Measurements from ENCODE around the gene RCAN3.

RCAN3 gene

GRCh38 chr1:24470592-24470991 lies 32.0 kb upstream of the RCAN3 start:
- no peak for TF ChIP-seq RAD21 (IDR thresholded peaks at IDR 0.05; ENCODE audit: low read depth)
- no peak for TF ChIP-seq USF1 (IDR thresholded peaks at IDR 0.05)
- no peak for TF ChIP-seq TEAD4 (IDR thresholded peaks at IDR 0.05)
- no peak for TF ChIP-seq TCF12 (IDR thresholded peaks at IDR 0.05; ENCODE audit: low read depth)
- TF ChIP-seq EP300 (IDR thresholded peaks at IDR 0.05; ENCODE audit: borderline replicate concordance) = no peak
- TF ChIP-seq CEBPB (IDR thresholded peaks at IDR 0.05) = no peak
- no peak for TF ChIP-seq NFIC (IDR thresholded peaks at IDR 0.05)
- no peak for TF ChIP-seq TAF1 (IDR thresholded peaks at IDR 0.05; ENCODE audit: low read depth)
- no peak for TF ChIP-seq REST (IDR thresholded peaks at IDR 0.05; ENCODE audit: low read depth)
- no peak for TF ChIP-seq ZBTB7A (IDR thresholded peaks at IDR 0.05; ENCODE audit: low read depth)
- no peak for TF ChIP-seq MAX (IDR thresholded peaks at IDR 0.05)
- TF ChIP-seq CREB1 (IDR thresholded peaks at IDR 0.05; ENCODE audit: low read depth) = no peak
- TF ChIP-seq FOXM1 (IDR thresholded peaks at IDR 0.05; ENCODE audit: borderline replicate concordance, low read depth) = no peak
- TF ChIP-seq YY1 (IDR thresholded peaks at IDR 0.05; ENCODE audit: low read depth) = no peak
- no peak for TF ChIP-seq EGR1 (IDR thresholded peaks at IDR 0.05)

DNA sequence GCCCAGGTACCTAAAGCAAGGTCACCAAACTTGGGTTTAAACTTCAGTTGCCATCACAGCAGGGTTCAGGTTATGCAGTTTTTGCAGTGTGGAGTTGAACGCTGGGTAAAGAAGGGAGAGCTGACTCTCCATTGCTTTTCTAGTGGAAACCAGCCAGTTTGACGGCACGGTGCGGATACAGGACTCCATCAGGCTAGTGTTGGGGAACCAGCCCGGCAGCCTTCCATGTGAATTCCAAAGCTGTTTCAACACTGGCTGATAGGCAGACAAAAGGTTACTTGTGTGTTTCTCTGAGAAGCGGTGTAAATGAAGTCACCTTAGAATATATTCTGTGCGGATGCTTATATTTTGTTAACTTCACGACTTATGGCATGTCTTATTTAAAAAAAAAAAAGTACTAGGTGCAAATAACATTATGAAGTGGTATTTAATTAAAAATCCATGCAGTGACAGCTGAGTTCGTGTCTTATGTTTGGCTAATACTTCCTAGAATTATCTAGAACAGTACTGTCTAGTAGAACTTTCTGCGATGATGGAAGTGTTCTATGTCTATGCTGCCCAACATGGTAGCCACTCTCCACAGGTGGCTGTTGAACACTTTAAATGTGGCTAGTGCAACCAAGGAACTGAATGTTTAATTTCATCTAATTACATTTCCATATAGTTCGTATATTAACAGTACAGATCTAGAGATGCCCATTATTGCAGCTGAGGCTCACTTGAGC lies 29.9 kb upstream of the RCAN3 start:
- TF ChIP-seq YY1 (IDR thresholded peaks at IDR 0.05; ENCODE audit: low read depth) = no peak
- TF ChIP-seq TCF12 (IDR thresholded peaks at IDR 0.05; ENCODE audit: low read depth) = no peak
- TF ChIP-seq CREB1 (IDR thresholded peaks at IDR 0.05; ENCODE audit: low read depth) = no peak
- TF ChIP-seq FOXM1 (IDR thresholded peaks at IDR 0.05; ENCODE audit: borderline replicate concordance, low read depth) = no peak
- no peak for TF ChIP-seq TAF1 (IDR thresholded peaks at IDR 0.05; ENCODE audit: low read depth)
- no peak for TF ChIP-seq ZBTB7A (IDR thresholded peaks at IDR 0.05; ENCODE audit: low read depth)
- TF ChIP-seq RAD21 (IDR thresholded peaks at IDR 0.05; ENCODE audit: low read depth) = no peak
- no peak for TF ChIP-seq REST (IDR thresholded peaks at IDR 0.05; ENCODE audit: low read depth)
- TF ChIP-seq NFIC (IDR thresholded peaks at IDR 0.05) = no peak

DNA sequence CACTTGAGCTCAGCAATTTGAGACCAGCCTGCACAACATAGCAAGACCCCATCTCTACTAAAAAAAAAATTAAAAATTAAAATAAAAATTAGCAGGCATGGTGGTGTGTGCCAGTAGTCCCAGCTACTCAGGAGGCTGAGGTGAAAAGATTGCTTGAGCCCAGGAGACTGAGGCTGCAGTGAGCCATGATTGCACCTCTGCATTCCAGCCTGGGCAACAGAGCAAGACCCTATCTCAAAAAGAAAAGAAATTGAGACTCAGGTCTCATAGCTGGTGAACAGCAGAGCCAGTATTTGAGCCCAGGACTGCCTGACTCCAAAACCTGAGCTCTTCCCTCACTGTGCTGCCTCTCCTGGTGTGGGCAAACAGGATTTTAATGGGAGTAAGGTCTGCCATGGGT lies 28.4 kb upstream of the RCAN3 start:
- TF ChIP-seq CREB1 (IDR thresholded peaks at IDR 0.05; ENCODE audit: low read depth) (no peak), FOXM1 (IDR thresholded peaks at IDR 0.05; ENCODE audit: borderline replicate concordance, low read depth) (no peak), YY1 (IDR thresholded peaks at IDR 0.05; ENCODE audit: low read depth) (no peak)

GRCh38 chr1:24475700-24476099 lies 26.9 kb upstream of the RCAN3 start:
- TF ChIP-seq EP300 (IDR thresholded peaks at IDR 0.05; ENCODE audit: borderline replicate concordance) = no peak
- TF ChIP-seq MAX (IDR thresholded peaks at IDR 0.05) = no peak
- TF ChIP-seq USF1 (IDR thresholded peaks at IDR 0.05) = no peak
- TF ChIP-seq ZBTB7A (IDR thresholded peaks at IDR 0.05; ENCODE audit: low read depth) = no peak
- TF ChIP-seq CEBPB (IDR thresholded peaks at IDR 0.05) = no peak
- no peak for TF ChIP-seq TAF1 (IDR thresholded peaks at IDR 0.05; ENCODE audit: low read depth)
- no peak for TF ChIP-seq RAD21 (IDR thresholded peaks at IDR 0.05; ENCODE audit: low read depth)
- no peak for TF ChIP-seq TEAD4 (IDR thresholded peaks at IDR 0.05)
- TF ChIP-seq FOXM1 (IDR thresholded peaks at IDR 0.05; ENCODE audit: borderline replicate concordance, low read depth) = no peak
- no peak for TF ChIP-seq YY1 (IDR thresholded peaks at IDR 0.05; ENCODE audit: low read depth)
- no peak for TF ChIP-seq TCF12 (IDR thresholded peaks at IDR 0.05; ENCODE audit: low read depth)
- no peak for TF ChIP-seq REST (IDR thresholded peaks at IDR 0.05; ENCODE audit: low read depth)
- TF ChIP-seq EGR1 (IDR thresholded peaks at IDR 0.05) = no peak
- TF ChIP-seq CREB1 (IDR thresholded peaks at IDR 0.05; ENCODE audit: low read depth) = no peak
- no peak for TF ChIP-seq NFIC (IDR thresholded peaks at IDR 0.05)

Measured in Ishikawa (cell line).